ENCODE measurements around the gene GPR84. TPM values are rescaled to one million over a fixed set of nuclear protein-coding genes. Genes with fewer than 3 reads are reported as not detected.

GPR84 gene
- total RNA-seq, 5 donors from 2014 or later (not counting 1 experiment from before 2014, with no cell fraction given) = not detected

GRCh38 chr12:54389607-54390175 lies 25.4 kb upstream of the GPR84 start:
- Histone ChIP-seq H3K9me3 (no peaks in the 10 kb centered on the region), H3K4me3 (ENCODE audit: control insufficient read depth in 1 of 2, extremely low read depth in 1 of 2, low read length in 1 of 2) (no peak overlapping the region), H3K27ac (ENCODE audit: low read length) (no peak overlapping the region), H3K36me3 (ENCODE audit: control insufficient read depth in 2 of 2, extremely low read depth in 1 of 2, insufficient read depth in 1 of 2, low read length in 1 of 2) (peaks cover 0 to 4% of the 10 kb centered on the region in 2 donors), H3K27me3 (replicated peaks in 1 of 2; ENCODE audit: control insufficient read depth in 2 of 2, extremely low read depth in 1 of 2, insufficient read depth in 2 of 2, low read length in 1 of 2) (peaks cover 0 to 1% of the 10 kb centered on the region in 2 experiments), H3K4me1 (ENCODE audit: control insufficient read depth in 1 of 2, extremely low read depth in 1 of 2, insufficient read depth in 2 of 2, low read length in 2 of 2) (peaks cover 6 to 32% of the 10 kb centered on the region in 2 experiments)
- Mint-ChIP-seq H3K27ac (peak overlapping the region; percentile 5 to 18), H3K9me3 (no peaks in the 10 kb centered on the region), H3K4me1 (peaks cover 18 to 37% (median 25%) of the 10 kb centered on the region in 3 donors), H3K4me3 (peak overlapping the region in 2 of 3 donors; percentile 56 to 79), H3K27me3 (no peaks in the 10 kb centered on the region), H3K36me3 (peaks cover 18% of the 10 kb centered on the region)
- DNase-seq (no peak), ATAC-seq (replicated peaks in 1 of 4) (no peak)
- CTCF ChIA-PET = interaction anchor here in 1 of 2 donors (0.6 kb wide), 1 partner anchor 11 kb away, joined by 3 read pairs; no protein-coding TSS in a partner anchor
- POLR2A ChIA-PET = no interaction called here
- 93% methylated on average over 3 of the region's 5 CpGs for WGBS (ENCODE audit: insufficient coverage)

- ChIA-PET POLR2A (no interaction called here), CTCF (no interaction called here)
- H3K9me3 ChIP-seq = no peaks in the 10 kb centered on the region
- H3K27ac ChIP-seq (ENCODE audit: low read length) = no peak overlapping the region
- peaks cover 12% of the 10 kb centered on the region for H3K36me3 Mint-ChIP-seq
- no peak for ATAC-seq (replicated peaks in 1 of 4)
- no peak for DNase-seq
- H3K9me3 Mint-ChIP-seq = no peaks in the 10 kb centered on the region
- no peak overlapping the region for H3K4me3 ChIP-seq (ENCODE audit: control insufficient read depth in 1 of 2, extremely low read depth in 1 of 2, low read length in 1 of 2)
- H3K4me3 Mint-ChIP-seq = peak overlapping the region in 1 of 3 donors; percentile 79
- peaks cover 0 to 2% of the 10 kb centered on the region in 2 experiments for H3K27me3 ChIP-seq (replicated peaks in 1 of 2; ENCODE audit: control insufficient read depth in 2 of 2, extremely low read depth in 1 of 2, insufficient read depth in 2 of 2, low read length in 1 of 2)
- WGBS (ENCODE audit: insufficient coverage) = 80% methylated on average over 1 of the region's 3 CpGs
- peaks cover 12 to 33% (median 19%) of the 10 kb centered on the region in 3 donors for H3K4me1 Mint-ChIP-seq
- H3K27me3 Mint-ChIP-seq = no peaks in the 10 kb centered on the region
- H3K27ac Mint-ChIP-seq = peak overlapping the region in 1 of 2 donors; percentile 44
- peaks cover 6 to 29% of the 10 kb centered on the region in 2 experiments for H3K4me1 ChIP-seq (ENCODE audit: control insufficient read depth in 1 of 2, extremely low read depth in 1 of 2, insufficient read depth in 2 of 2, low read length in 2 of 2)
- H3K36me3 ChIP-seq (ENCODE audit: control insufficient read depth in 2 of 2, extremely low read depth in 1 of 2, insufficient read depth in 1 of 2, low read length in 1 of 2) = no peaks in the 10 kb centered on the region
Observed at GRCh38 chr12:54389134-54389508, 24.8 kb upstream of the GPR84 start.

GRCh38 chr12:54388237-54389133 lies 24.2 kb upstream of the GPR84 start:
- no CpG with 5 or more reads among the region's 4 CpGs for WGBS (ENCODE audit: insufficient coverage)
- H3K4me1 Mint-ChIP-seq = peaks cover 6 to 30% (median 13%) of the 10 kb centered on the region in 3 donors

GRCh38 chr12:54387114-54387467 lies 22.8 kb upstream of the GPR84 start:
- CTCF ChIA-PET = interaction anchor here (0.6 to 1.6 kb wide), 2 partner anchors 13 to 275 kb away, joined by 3 to 4 read pairs; no protein-coding TSS in a partner anchor
- POLR2A ChIA-PET = no interaction called here
- WGBS (ENCODE audit: insufficient coverage) = 100% methylated on average over 2 of the region's 3 CpGs
- H3K36me3 Mint-ChIP-seq = peaks cover 4% of the 10 kb centered on the region
- Histone ChIP-seq H3K4me1 (ENCODE audit: control insufficient read depth in 1 of 2, extremely low read depth in 1 of 2, insufficient read depth in 2 of 2, low read length in 2 of 2) (peaks cover 3 to 19% of the 10 kb centered on the region in 2 experiments), H3K9me3 (no peaks in the 10 kb centered on the region), H3K36me3 (ENCODE audit: control insufficient read depth in 2 of 2, extremely low read depth in 1 of 2, insufficient read depth in 1 of 2, low read length in 1 of 2) (no peaks in the 10 kb centered on the region), H3K27ac (ENCODE audit: low read length) (no peak overlapping the region), H3K27me3 (replicated peaks in 1 of 2; ENCODE audit: control insufficient read depth in 2 of 2, extremely low read depth in 1 of 2, insufficient read depth in 2 of 2, low read length in 1 of 2) (peaks cover 0 to 2% of the 10 kb centered on the region in 2 experiments), H3K4me3 (ENCODE audit: control insufficient read depth in 1 of 2, extremely low read depth in 1 of 2, low read length in 1 of 2) (no peak overlapping the region)
- no peaks in the 10 kb centered on the region for H3K9me3 Mint-ChIP-seq
- no peaks in the 10 kb centered on the region for H3K27me3 Mint-ChIP-seq
- no peak overlapping the region for H3K4me3 Mint-ChIP-seq
- peaks cover 5 to 23% (median 13%) of the 10 kb centered on the region in 3 donors for H3K4me1 Mint-ChIP-seq
- no peak for DNase-seq
- H3K27ac Mint-ChIP-seq = peak overlapping the region; percentile 11 to 66
- no peak for ATAC-seq (replicated peaks in 1 of 4)

More at GRCh38 chr12:54388237-54389133, 24.2 kb upstream of the GPR84 start:
- Mint-ChIP-seq H3K36me3 (peaks cover 6% of the 10 kb centered on the region), H3K9me3 (no peaks in the 10 kb centered on the region), H3K27me3 (no peaks in the 10 kb centered on the region), H3K4me3 (no peak overlapping the region), H3K27ac (peak overlapping the region; percentile 44 to 58)
- DNase-seq (no peak), ATAC-seq (replicated peaks in 1 of 4) (no peak)
- no peak overlapping the region for H3K27ac ChIP-seq (ENCODE audit: low read length)
- no peaks in the 10 kb centered on the region for H3K9me3 ChIP-seq
- peaks cover 3 to 23% of the 10 kb centered on the region in 2 experiments for H3K4me1 ChIP-seq (ENCODE audit: control insufficient read depth in 1 of 2, extremely low read depth in 1 of 2, insufficient read depth in 2 of 2, low read length in 2 of 2)
- peaks cover 0 to 2% of the 10 kb centered on the region in 2 experiments for H3K27me3 ChIP-seq (replicated peaks in 1 of 2; ENCODE audit: control insufficient read depth in 2 of 2, extremely low read depth in 1 of 2, insufficient read depth in 2 of 2, low read length in 1 of 2)
- CTCF ChIA-PET = interaction anchor here (0.6 to 1.6 kb wide), 4 partner anchors 11 to 1379 kb away, joined by 3 to 4 read pairs (median 3); no protein-coding TSS in a partner anchor
- H3K36me3 ChIP-seq (ENCODE audit: control insufficient read depth in 2 of 2, extremely low read depth in 1 of 2, insufficient read depth in 1 of 2, low read length in 1 of 2) = no peaks in the 10 kb centered on the region
- POLR2A ChIA-PET = interaction anchor here in 1 of 2 donors (0.6 kb wide), 1 partner anchor 67 kb away, joined by 4 read pairs; no protein-coding TSS in a partner anchor
- no peak overlapping the region for H3K4me3 ChIP-seq (ENCODE audit: control insufficient read depth in 1 of 2, extremely low read depth in 1 of 2, low read length in 1 of 2)

- H3K27ac ChIP-seq (ENCODE audit: low read length) = no peak overlapping the region
- CTCF ChIA-PET = interaction anchor here (0.6 to 1.6 kb wide), 2 partner anchors 13 to 274 kb away, joined by 3 to 4 read pairs; no protein-coding TSS in a partner anchor
- H3K4me1 Mint-ChIP-seq = peaks cover under 1 to 18% (median 7%) of the 10 kb centered on the region in 3 donors
Observed at GRCh38 chr12:54386403-54387113, 22.3 kb upstream of the GPR84 start.

More at GRCh38 chr12:54386403-54387113, 22.3 kb upstream of the GPR84 start:
- Histone ChIP-seq H3K4me1 (ENCODE audit: control insufficient read depth in 1 of 2, extremely low read depth in 1 of 2, insufficient read depth in 2 of 2, low read length in 2 of 2) (peaks cover 0 to 14% of the 10 kb centered on the region in 2 experiments), H3K4me3 (ENCODE audit: control insufficient read depth in 1 of 2, extremely low read depth in 1 of 2, low read length in 1 of 2) (no peak overlapping the region), H3K36me3 (ENCODE audit: control insufficient read depth in 2 of 2, extremely low read depth in 1 of 2, insufficient read depth in 1 of 2, low read length in 1 of 2) (no peaks in the 10 kb centered on the region), H3K27me3 (replicated peaks in 1 of 2; ENCODE audit: control insufficient read depth in 2 of 2, extremely low read depth in 1 of 2, insufficient read depth in 2 of 2, low read length in 1 of 2) (peaks cover 0 to 2% of the 10 kb centered on the region in 2 experiments), H3K9me3 (no peaks in the 10 kb centered on the region)
- no peaks in the 10 kb centered on the region for H3K36me3 Mint-ChIP-seq
- 88% methylated on average over 1 of the region's 3 CpGs for WGBS (ENCODE audit: insufficient coverage)
- no peaks in the 10 kb centered on the region for H3K27me3 Mint-ChIP-seq
- POLR2A ChIA-PET = no interaction called here
- H3K4me3 Mint-ChIP-seq = no peak overlapping the region
- no peaks in the 10 kb centered on the region for H3K9me3 Mint-ChIP-seq
- peak overlapping the region; percentile 11 to 66 for H3K27ac Mint-ChIP-seq
- ATAC-seq (replicated peaks in 1 of 4) (no peak), DNase-seq (no peak)
